OCI-LY1 (cell line): ENCODE results near the gene GPR135.
A peak's percentile ranks its signal among the peaks of the same experiment; 100 is the strongest.

Experiments
- H2AFZ ChIP-seq: fragments of 200-600 bp; sonication (generic), shearing (Covaris generic); 2 replicates; pipeline ENCODE4 v1.6.0; 2014; ENCODE audit warnings: antibody characterized with exemption, mild to moderate bottlenecking, low read length
- H3F3A ChIP-seq: fragments of 200-600 bp; sonication (generic), shearing (Covaris generic); 2 replicates; pipeline ENCODE4 v1.6.0; 2014; ENCODE audit warnings: mild to moderate bottlenecking, antibody characterized with exemption, low read length, moderate library complexity; ENCODE audit not compliant: insufficient read depth
- H3K27ac ChIP-seq: fragments of 200-600 bp; sonication (generic); 2 replicates; pipeline ENCODE4 v1.5.1; 2014; ENCODE audit warnings: low read length, mixed run types, mild to moderate bottlenecking, low read depth; ENCODE audit not compliant: poor library complexity, severe bottlenecking
- H3K27me3 ChIP-seq: fragments of 200-600 bp; sonication (generic); 2 replicates; pipeline ENCODE4 v1.6.0; 2014; ENCODE audit warnings: antibody characterized with exemption, mild to moderate bottlenecking, low read length, moderate library complexity; ENCODE audit not compliant: insufficient read depth
- H3K36me3 ChIP-seq: fragments of 200-600 bp; sonication (generic); 2 replicates; pipeline ENCODE4 v1.6.1; 2014; ENCODE audit warnings: mild to moderate bottlenecking, antibody characterized with exemption, low read length, moderate library complexity, mixed read lengths; ENCODE audit not compliant: insufficient read depth
- H3K4me1 ChIP-seq: fragments of 200-600 bp; sonication (generic); 2 replicates; pipeline ENCODE4 v1.5.1; 2014; ENCODE audit warnings: mild to moderate bottlenecking, low read length, moderate library complexity; ENCODE audit not compliant: insufficient read depth, severe bottlenecking
- H3K4me2 ChIP-seq: fragments of 200-600 bp; sonication (generic), shearing (Covaris generic); 2 replicates; pipeline ENCODE4 v1.6.1; 2014; ENCODE audit warnings: low read length
- H3K4me3 ChIP-seq: fragments of 200-600 bp; sonication (generic); 2 replicates; pipeline ENCODE4 v1.5.1; 2014; ENCODE audit warnings: low read length, low read depth, mild to moderate bottlenecking, mixed read lengths; ENCODE audit not compliant: poor library complexity, severe bottlenecking
- H3K79me2 ChIP-seq: fragments of 200-600 bp; shearing (Covaris generic); 2 replicates; pipeline ENCODE4 v1.6.1; 2016; ENCODE audit warnings: mixed run types, low read length, mixed read lengths; ENCODE audit not compliant: insufficient read depth
- H3K9ac ChIP-seq: fragments of 200-600 bp; sonication (generic), shearing (Covaris generic); 2 replicates; pipeline ENCODE4 v1.6.1; 2014; ENCODE audit warnings: mild to moderate bottlenecking, low read length, mixed read lengths
- H3K9me2 ChIP-seq: fragments of 200-600 bp; sonication (generic), shearing (Covaris generic); 2 replicates; pipeline ENCODE4 v1.6.1; 2014; ENCODE audit warnings: low read depth, mild to moderate bottlenecking, low read length, mixed read lengths
- H3K9me3 ChIP-seq: fragments of 200-600 bp; shearing (Covaris generic); 2 replicates; pipeline ENCODE4 v1.6.1; 2014; ENCODE audit warnings: low read length, mixed read lengths
- H4K20me1 ChIP-seq: fragments of 200-600 bp; sonication (generic), shearing (Covaris generic); 2 replicates; pipeline ENCODE4 v1.6.0; 2016; ENCODE audit warnings: mild to moderate bottlenecking, low read length; ENCODE audit not compliant: insufficient read depth
- EZH2 ChIP-seq: fragments of 200-600 bp; sonication (generic), shearing (Covaris generic); IDR thresholded peaks from 2 replicates; pipeline ENCODE4 v1.8.0; 2017; ENCODE audit warnings: borderline replicate concordance, mixed run types, mild to moderate bottlenecking, antibody characterized with exemption, low read length, moderate library complexity, mixed read lengths
- TF ChIP-seq, protein P1 (sequence below): fragments of 200-600 bp; sonication (generic), shearing (Covaris generic); IDR thresholded peaks from 2 replicates; pipeline ENCODE4 v1.5.1; 2017; ENCODE audit warnings: mild to moderate bottlenecking, antibody characterized with exemption, low read length, moderate library complexity, mixed read lengths

The GPR135 gene

GRCh38 chr14:59465316-59466135, at the start of gene GPR135:
Gene GPR135 (minus strand): TSS chr14:59465380. CDS start chr14:59465226, 154 bp downstream.
- H3K27ac ChIP-seq, result no peak within 1 kb of the TSS
- TF ChIP-seq, protein P1, sequence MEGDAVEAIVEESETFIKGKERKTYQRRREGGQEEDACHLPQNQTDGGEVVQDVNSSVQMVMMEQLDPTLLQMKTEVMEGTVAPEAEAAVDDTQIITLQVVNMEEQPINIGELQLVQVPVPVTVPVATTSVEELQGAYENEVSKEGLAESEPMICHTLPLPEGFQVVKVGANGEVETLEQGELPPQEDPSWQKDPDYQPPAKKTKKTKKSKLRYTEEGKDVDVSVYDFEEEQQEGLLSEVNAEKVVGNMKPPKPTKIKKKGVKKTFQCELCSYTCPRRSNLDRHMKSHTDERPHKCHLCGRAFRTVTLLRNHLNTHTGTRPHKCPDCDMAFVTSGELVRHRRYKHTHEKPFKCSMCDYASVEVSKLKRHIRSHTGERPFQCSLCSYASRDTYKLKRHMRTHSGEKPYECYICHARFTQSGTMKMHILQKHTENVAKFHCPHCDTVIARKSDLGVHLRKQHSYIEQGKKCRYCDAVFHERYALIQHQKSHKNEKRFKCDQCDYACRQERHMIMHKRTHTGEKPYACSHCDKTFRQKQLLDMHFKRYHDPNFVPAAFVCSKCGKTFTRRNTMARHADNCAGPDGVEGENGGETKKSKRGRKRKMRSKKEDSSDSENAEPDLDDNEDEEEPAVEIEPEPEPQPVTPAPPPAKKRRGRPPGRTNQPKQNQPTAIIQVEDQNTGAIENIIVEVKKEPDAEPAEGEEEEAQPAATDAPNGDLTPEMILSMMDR, result no peak
- TF ChIP-seq EZH2, result no peak
- peak within 1 kb of the TSS; percentile 90 for H3K4me2 ChIP-seq
- H3K79me2 ChIP-seq, result no peaks in the 10 kb centered on the region
- no peak within 1 kb of the TSS for H2AFZ ChIP-seq
- peak within 1 kb of the TSS; percentile 48; the same call in 1 of the 2 replicates for H3K9ac ChIP-seq
- H3K27me3 ChIP-seq, result 0 out of 2 replicates have a peak, but pooled peaks cover 3% of the 10 kb centered on the region
- H3K4me1 ChIP-seq, result peaks cover 10% of the 10 kb centered on the region
- no peaks in the 10 kb centered on the region for H3K9me2 ChIP-seq
- H3K36me3 ChIP-seq, result peaks cover 8% of the 10 kb centered on the region; the same call in 1 of the 2 replicates
- H3F3A ChIP-seq, result no peaks in the 10 kb centered on the region
- no peaks in the 10 kb centered on the region for H4K20me1 ChIP-seq
- no peaks in the 10 kb centered on the region for H3K9me3 ChIP-seq
- peak within 1 kb of the TSS; percentile 66 for H3K4me3 ChIP-seq

- no peak overlapping the region for H3K27ac ChIP-seq
- no peaks in the 10 kb centered on the region for H3K36me3 ChIP-seq
- H3K4me2 ChIP-seq, result no peak overlapping the region
- H3K9me3 ChIP-seq, result no peaks in the 10 kb centered on the region
- TF ChIP-seq, protein P1, result peak; percentile 82
- no peak for TF ChIP-seq EZH2
- no peaks in the 10 kb centered on the region for H3K4me1 ChIP-seq
- no peaks in the 10 kb centered on the region for H3K79me2 ChIP-seq
- no peak overlapping the region for H3K9ac ChIP-seq
- no peaks in the 10 kb centered on the region for H3K9me2 ChIP-seq
- H2AFZ ChIP-seq, result no peak overlapping the region
- no peaks in the 10 kb centered on the region for H4K20me1 ChIP-seq
- H3K4me3 ChIP-seq, result no peak overlapping the region
- H3K27me3 ChIP-seq, result no peaks in the 10 kb centered on the region
- H3F3A ChIP-seq, result no peaks in the 10 kb centered on the region
Observed at GRCh38 chr14:59511916-59512575, 46.9 kb upstream of the GPR135 start.

DNA sequence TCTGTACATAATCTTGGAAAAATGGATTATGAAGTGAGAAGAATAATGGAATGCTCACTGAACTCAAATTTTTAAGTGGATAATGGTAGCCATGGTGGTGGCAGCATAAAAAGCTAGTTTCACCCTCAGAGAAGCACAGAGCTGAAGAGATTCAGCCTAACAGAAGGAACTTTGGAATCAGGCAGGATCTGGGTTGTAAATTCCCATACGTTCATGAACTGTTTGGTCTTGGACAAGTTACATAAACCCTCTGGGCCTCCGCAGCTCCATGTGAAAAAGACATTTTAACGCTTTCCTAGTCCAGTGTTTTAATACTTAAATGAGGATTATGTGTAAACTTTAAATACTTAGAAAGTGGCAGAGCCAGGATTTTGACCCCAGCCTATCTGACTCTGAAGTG, 45.8 kb upstream of the GPR135 start:
- Histone ChIP-seq H3K4me1 (no peaks in the 10 kb centered on the region), H3K9ac (no peak overlapping the region)
- TF ChIP-seq, protein P1, result no peak
- no peak for TF ChIP-seq EZH2

More for the DNA sequence above, 45.8 kb upstream of the GPR135 start:
- H3K36me3 ChIP-seq, result no peaks in the 10 kb centered on the region
- H3K27me3 ChIP-seq, result no peaks in the 10 kb centered on the region
- H3K9me2 ChIP-seq, result no peaks in the 10 kb centered on the region
- H3F3A ChIP-seq, result no peaks in the 10 kb centered on the region
- no peak overlapping the region for H3K4me3 ChIP-seq
- H4K20me1 ChIP-seq, result no peaks in the 10 kb centered on the region
- H3K27ac ChIP-seq, result no peak overlapping the region
- H3K79me2 ChIP-seq, result no peaks in the 10 kb centered on the region
- H3K9me3 ChIP-seq, result no peaks in the 10 kb centered on the region
- H2AFZ ChIP-seq, result no peak overlapping the region
- H3K4me2 ChIP-seq, result no peak overlapping the region
